D721Med (cell line): ENCODE results near the gene UNC93A.

Experiments used
- DNase-seq: peaks from one replicate; pipeline ENCODE4 v3.0.0; 2011; ENCODE audit warnings: low spot score; ENCODE audit not compliant: insufficient read length
- FAIRE-seq: peaks from 2 replicates; lab custom pipeline; 2011; peaks lifted over from hg19 to GRCh38; lab: Jason Lieb, UNC
- TF ChIP-seq, protein P1 (sequence below): IDR thresholded peaks from 2 replicates; pipeline ENCODE4 v1.5.1; 2012; ENCODE audit warnings: mild to moderate bottlenecking, control low read depth; ENCODE audit not compliant: insufficient read depth; ENCODE audit errors: missing control alignments

Gene UNC93A

DNA sequence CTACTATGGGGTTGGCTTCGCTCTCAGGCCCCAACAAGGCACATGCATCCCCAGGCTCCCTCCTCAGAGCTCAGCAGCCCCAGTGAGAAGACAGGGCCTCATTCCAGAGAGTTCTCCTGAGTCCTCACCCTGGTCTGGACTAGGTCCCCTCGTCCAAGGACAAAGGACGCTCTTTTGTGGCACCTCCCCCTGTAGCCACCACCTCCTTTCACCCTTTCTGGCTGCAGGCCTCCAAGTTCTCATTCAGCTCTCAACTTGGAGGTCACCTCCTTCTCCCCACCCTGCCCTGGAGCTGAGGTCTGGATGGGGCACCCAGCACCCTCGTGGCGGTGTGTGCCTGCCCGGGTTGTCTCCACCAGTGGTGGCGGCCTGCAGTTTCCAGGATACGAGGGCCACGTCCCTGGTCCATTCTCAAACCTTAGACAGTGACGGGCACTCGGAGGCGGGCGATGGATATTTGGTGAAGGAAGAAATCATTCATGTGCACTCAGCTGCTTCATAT lies 2.5 kb downstream of the UNC93A start:
- TF ChIP-seq, protein P1, sequence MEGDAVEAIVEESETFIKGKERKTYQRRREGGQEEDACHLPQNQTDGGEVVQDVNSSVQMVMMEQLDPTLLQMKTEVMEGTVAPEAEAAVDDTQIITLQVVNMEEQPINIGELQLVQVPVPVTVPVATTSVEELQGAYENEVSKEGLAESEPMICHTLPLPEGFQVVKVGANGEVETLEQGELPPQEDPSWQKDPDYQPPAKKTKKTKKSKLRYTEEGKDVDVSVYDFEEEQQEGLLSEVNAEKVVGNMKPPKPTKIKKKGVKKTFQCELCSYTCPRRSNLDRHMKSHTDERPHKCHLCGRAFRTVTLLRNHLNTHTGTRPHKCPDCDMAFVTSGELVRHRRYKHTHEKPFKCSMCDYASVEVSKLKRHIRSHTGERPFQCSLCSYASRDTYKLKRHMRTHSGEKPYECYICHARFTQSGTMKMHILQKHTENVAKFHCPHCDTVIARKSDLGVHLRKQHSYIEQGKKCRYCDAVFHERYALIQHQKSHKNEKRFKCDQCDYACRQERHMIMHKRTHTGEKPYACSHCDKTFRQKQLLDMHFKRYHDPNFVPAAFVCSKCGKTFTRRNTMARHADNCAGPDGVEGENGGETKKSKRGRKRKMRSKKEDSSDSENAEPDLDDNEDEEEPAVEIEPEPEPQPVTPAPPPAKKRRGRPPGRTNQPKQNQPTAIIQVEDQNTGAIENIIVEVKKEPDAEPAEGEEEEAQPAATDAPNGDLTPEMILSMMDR: no peak
- DNase-seq (no peak), FAIRE-seq (no peak)

DNA sequence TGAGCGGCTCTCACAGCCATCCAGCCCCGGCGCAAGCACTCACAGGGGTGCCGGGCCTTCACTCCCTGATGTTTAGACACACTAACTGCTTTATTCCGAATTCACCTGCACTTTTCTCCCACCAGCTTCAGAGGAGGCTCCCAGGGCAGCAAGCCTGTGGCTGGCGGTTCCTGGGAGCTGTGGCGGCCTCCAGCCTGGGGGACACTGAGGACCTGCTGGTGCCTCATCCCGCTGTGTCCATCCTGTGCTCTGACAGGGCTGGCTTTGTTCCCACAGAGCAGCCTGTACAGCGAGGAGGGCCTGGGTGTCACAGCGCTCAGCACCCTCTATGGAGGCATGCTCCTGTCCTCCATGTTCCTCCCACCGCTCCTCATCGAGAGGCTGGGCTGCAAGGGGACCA lies 3.1 kb downstream of the UNC93A start:
- TF ChIP-seq, protein P1: no peak
- DNase-seq (no peak), FAIRE-seq (no peak)

DNA sequence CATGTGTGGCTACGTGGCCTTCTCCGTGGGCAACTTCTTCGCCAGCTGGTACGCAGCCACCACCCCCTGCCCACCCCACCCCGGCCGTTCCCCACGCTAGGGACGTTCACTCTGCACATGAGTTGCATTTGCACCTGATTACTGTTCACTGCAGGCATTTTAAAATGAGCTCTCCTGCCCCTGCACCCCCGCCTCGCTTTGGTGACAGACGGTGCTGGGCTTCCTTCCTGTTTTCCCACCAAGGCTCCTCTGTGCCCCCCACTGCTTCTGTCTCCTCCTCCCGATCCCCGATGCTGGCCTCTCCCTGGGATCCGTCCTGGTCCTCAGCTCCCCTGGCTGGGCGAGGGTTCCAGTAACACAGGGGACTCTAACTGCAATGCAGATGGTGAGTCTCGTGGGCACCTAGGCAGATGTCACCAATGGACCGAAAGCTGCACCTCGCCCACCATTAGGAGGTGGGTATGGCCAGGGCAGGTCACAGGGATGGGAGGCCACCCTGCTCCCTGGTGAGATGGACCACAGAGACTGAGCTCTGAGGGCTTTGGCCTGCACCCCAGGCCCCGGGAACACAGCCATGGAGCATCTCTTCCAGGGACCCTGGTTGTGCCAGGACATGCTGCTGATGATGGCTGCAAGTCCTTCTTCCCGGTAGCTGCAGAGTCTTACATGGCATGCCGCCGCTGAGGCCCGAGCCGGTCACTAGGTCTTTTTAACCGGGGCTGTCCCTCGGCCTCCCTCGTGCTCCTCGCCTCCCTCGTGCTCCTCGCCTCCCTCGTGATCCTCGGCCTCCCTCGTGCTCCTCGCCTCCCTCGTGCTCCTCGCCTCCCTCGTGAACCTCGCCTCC lies 3.8 kb downstream of the UNC93A start:
- TF ChIP-seq, protein P1: no peak
- DNase-seq (no peak), FAIRE-seq (no peak)

DNA sequence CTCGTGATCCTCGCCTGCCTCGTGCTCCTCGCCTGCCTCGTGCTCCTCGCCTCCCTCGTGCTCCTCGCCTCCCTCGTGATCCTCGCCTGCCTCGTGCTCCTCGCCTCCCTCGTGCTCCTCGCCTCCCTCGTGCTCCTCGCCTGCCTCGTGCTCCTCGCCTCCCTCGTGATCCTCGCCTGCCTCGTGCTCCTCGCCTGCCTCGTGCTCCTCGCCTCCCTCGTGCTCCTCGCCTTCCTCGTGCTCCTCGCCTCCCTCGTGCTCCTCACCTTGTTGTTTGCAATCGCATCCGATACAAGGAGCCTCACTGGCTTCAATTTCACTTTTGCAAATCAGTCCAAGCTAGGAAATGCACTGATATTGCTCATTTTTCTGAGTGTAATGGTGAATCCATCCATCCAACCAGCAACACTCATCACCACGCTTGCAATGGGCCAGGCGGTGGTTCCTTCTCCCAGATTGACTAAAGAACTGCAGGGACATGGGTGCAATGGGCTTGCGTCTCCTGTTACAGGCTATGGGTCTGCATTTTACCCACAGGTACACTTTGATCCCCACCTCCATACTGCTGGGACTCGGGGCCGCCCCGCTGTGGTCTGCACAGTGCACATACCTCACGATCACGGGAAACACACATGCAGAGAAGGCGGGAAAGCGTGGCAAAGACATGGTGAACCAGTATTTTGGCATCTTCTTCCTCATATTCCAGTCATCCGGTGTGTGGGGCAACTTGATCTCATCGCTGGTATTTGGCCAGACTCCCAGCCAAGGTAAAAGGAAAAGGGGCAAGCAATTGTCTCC lies 4.6 kb downstream of the UNC93A start:
- FAIRE-seq: no peak
- no peak for DNase-seq
- TF ChIP-seq, protein P1: no peak

- FAIRE-seq (no peak), DNase-seq (no peak)
- TF ChIP-seq, protein P1: no peak
Observed at GRCh38 chr6:167296293-167296690, 5.2 kb downstream of the UNC93A start.

- TF ChIP-seq, protein P1: no peak
- FAIRE-seq (no peak), DNase-seq (no peak)
Observed at GRCh38 chr6:167296902-167297301, 5.8 kb downstream of the UNC93A start.
